Stimulated activated naive CD8-positive, alpha-beta T cell treated with anti-CD3 and anti-CD28 coated beads, Interleukin-15, amount 100 ng/mL, for 72 hours (primary cell): ENCODE measurements around the gene DPH1.
A peak's percentile ranks its signal among the peaks of the same experiment; 100 is the strongest.
"Not testable (repeated sequence)": the region's sequence is repeated elsewhere in the genome, so short reads cannot be mapped to it uniquely, and the experiment has no call there.

ENCODE experiments used
- ATAC-seq: fragments of 150-1000 bp; cut with Tn5 transposase; 2 replicates; pipeline ENCODE4 v1.10.0; 2021; ENCODE audit warnings: mild to moderate bottlenecking, moderate library complexity
- DNase-seq, 2 donors: peaks; one replicate each; pipeline ENCODE4 v3.0.0; 2021 to 2022
- H3K27ac Mint-ChIP-seq, 2 donors: one replicate each; pipeline ENCODE4 v1.8.0; 2022; ENCODE audit warnings: mild to moderate bottlenecking in 2 of 2, mixed read lengths in 2 of 2, moderate library complexity in 2 of 2
- H3K27me3 Mint-ChIP-seq: one replicate; pipeline ENCODE4 v1.8.0; 2022; ENCODE audit warnings: mixed read lengths
- H3K4me1 Mint-ChIP-seq: one replicate; pipeline ENCODE4 v1.8.0; 2022; ENCODE audit warnings: mild to moderate bottlenecking, mixed read lengths
- H3K4me3 Mint-ChIP-seq, 2 donors: one replicate each; pipeline ENCODE4 v1.8.0; 2022; ENCODE audit warnings: mild to moderate bottlenecking in 2 of 2, mixed read lengths in 2 of 2, moderate library complexity in 1 of 2
- H3K9me3 Mint-ChIP-seq, 2 donors: one replicate each; pipeline ENCODE4 v1.8.0; 2022; ENCODE audit warnings: mixed read lengths in 2 of 2

The DPH1 gene

GRCh38 chr17:2029911-2030778, at the start of gene DPH1:
DPH1 (plus strand) TSS chr17:2030153; CDS start chr17:2030170, 17 bp downstream.
- DNase-seq = peak; percentile 84 to 89
- peaks cover 61% of the 10 kb centered on the region for H3K4me1 Mint-ChIP-seq
- H3K4me3 Mint-ChIP-seq = peak within 1 kb of the TSS; percentile 93 to 94
- ATAC-seq = peak; percentile 93
- peak within 1 kb of the TSS; percentile 91 to 96 for H3K27ac Mint-ChIP-seq
- H3K27me3 Mint-ChIP-seq = peaks cover 41% of the 10 kb centered on the region
- H3K9me3 Mint-ChIP-seq = no peaks in the 10 kb centered on the region

DNA sequence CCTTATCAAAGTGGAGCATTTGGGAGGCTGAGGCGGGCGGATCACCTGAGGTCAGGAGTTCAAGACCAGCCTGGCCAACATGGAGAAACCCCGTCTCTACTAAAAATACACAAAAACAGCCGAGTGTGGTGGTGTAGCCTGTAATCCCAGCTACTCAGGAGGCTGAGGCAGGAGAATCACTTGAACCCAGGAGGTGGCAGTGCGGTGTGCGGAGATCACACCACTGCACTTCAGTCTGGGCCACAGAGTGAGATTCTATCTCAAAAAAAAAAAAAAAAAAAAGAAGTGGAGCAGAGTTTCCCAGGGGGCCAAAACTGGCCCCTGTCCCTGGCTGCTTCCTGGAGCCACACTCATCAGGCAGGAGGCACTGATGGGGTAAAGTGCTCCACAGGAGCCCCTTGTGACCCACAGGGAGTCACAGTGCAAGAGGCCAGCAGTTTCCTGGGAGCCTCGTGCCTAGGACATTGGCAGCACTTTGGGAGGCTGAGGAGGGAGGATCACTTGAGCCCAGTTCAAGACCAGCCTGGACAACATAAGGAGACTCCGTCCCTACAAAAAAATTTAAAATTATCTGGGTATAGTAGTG, 49.2 kb upstream of the DPH1 start:
- Mint-ChIP-seq H3K9me3 (no peaks in the 10 kb centered on the region), H3K4me3 (no peak overlapping the region), H3K27me3 (peaks cover 20% of the 10 kb centered on the region), H3K4me1 (peaks cover 20% of the 10 kb centered on the region), H3K27ac (no peak overlapping the region)
- no peak for DNase-seq
- ATAC-seq = no peak

- peak overlapping the region in 1 of 2 donors; percentile 48 for H3K27ac Mint-ChIP-seq
- H3K9me3 Mint-ChIP-seq, H3K4me1 Mint-ChIP-seq, DNase-seq, H3K27me3 Mint-ChIP-seq, ATAC-seq, H3K4me3 Mint-ChIP-seq: not testable (repeated sequence)
Measured at GRCh38 chr17:1982793-1983366, 47.1 kb upstream of the DPH1 start.

DNA sequence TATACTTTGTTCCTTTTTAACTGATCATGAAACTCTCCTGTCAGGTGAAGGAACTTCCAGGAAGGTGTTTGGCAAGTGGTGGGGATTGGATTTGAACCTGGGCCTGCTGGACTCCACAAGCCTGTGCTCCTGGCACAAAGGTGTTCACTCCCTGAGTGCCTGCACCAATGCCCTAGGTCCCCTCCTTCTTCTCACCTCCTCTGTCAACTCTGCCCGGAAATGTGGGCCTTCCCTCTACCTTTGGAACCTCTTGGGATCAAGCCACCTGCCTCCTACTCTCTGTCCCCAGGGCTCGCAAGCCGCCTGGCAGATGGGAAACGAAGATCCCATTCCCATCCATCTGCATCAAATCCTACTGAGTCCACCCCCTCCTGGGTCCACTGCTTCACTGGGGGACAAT, 44.9 kb upstream of the DPH1 start:
- DNase-seq = no peak
- H3K27me3 Mint-ChIP-seq = no peaks in the 10 kb centered on the region
- no peaks in the 10 kb centered on the region for H3K9me3 Mint-ChIP-seq
- no peak overlapping the region for H3K27ac Mint-ChIP-seq
- H3K4me1 Mint-ChIP-seq = no peaks in the 10 kb centered on the region
- H3K4me3 Mint-ChIP-seq = no peak overlapping the region
- ATAC-seq = no peak

DNA sequence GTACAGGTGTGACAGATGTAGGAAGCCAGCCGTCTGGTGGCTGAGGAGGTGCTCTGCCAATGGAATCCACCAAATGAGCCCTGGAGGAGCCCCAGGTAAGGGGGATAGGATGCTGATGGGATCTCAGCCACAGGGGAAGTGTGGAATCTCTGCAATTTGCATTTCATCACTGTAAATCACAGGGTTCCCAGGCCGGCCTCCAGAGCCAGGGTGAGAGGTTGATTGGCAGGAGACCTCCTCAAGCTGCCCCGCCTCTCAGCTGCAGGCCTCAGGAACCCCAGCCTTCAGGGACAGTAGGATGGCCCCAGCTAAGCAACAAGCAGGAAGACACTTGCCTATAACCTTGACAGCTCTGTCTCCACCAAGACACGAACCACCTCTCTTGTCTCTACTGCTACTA, 44.3 kb upstream of the DPH1 start:
- Mint-ChIP-seq H3K27ac (no peak overlapping the region), H3K9me3 (no peaks in the 10 kb centered on the region)

DNA sequence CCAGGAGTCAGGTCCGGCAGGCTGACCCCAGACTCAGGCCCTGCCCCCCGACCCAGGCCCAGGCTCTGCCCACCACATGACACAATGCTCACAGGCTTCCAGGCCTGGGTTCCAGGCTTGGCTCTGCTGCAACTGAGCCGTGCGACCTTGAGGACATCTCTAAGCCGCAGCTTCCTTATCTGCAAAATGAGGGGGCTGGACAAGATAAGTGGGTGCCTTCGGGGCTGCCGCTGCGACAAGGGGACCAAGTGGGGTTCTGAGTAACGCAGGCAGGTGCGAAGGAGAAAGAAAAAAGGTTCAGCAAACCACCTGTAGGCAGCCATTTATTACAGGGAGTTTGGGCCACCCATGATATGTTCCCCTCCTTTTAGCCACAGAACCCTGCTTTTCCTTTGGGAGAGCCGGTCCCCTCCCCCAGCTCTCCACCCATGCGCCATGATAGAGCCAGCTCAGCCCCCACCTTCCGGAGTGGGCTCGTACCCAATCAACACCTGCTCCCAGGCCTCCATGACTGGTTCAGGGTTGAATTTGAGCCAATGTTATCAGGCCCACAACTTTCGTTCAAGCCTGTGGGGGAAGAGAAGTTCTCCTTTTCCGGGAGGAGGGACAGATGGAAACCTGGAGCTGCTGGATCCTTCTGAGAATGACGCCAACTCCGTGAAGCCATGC, 43.0 kb upstream of the DPH1 start:
- Mint-ChIP-seq H3K4me3 (no peak overlapping the region), H3K9me3 (no peaks in the 10 kb centered on the region), H3K27me3 (no peaks in the 10 kb centered on the region), H3K4me1 (no peaks in the 10 kb centered on the region), H3K27ac (no peak overlapping the region)
- DNase-seq (no peak), ATAC-seq (no peak)

More for the DNA sequence above, 44.3 kb upstream of the DPH1 start:
- DNase-seq (no peak), ATAC-seq (no peak)
- Mint-ChIP-seq H3K4me1 (no peaks in the 10 kb centered on the region), H3K27me3 (no peaks in the 10 kb centered on the region), H3K4me3 (no peak overlapping the region)

- H3K4me1 Mint-ChIP-seq = no peaks in the 10 kb centered on the region
- H3K27me3 Mint-ChIP-seq = no peaks in the 10 kb centered on the region
- no peaks in the 10 kb centered on the region for H3K9me3 Mint-ChIP-seq
- H3K27ac Mint-ChIP-seq = no peak overlapping the region
- no peak overlapping the region for H3K4me3 Mint-ChIP-seq
- ATAC-seq = no peak
- no peak for DNase-seq
Measured at GRCh38 chr17:1989135-1989534, 40.8 kb upstream of the DPH1 start.

- Mint-ChIP-seq H3K27me3 (peaks cover 22% of the 10 kb centered on the region), H3K4me1 (no peaks in the 10 kb centered on the region), H3K4me3 (no peak overlapping the region), H3K27ac (no peak overlapping the region), H3K9me3 (no peaks in the 10 kb centered on the region)
- ATAC-seq = no peak
- DNase-seq = no peak
Measured at GRCh38 chr17:1992541-1992940, 37.4 kb upstream of the DPH1 start.

- peaks cover 10% of the 10 kb centered on the region for H3K4me1 Mint-ChIP-seq
- H3K27me3 Mint-ChIP-seq = peaks cover 36% of the 10 kb centered on the region
Measured at GRCh38 chr17:1994707-1995106, 35.2 kb upstream of the DPH1 start.

DNA sequence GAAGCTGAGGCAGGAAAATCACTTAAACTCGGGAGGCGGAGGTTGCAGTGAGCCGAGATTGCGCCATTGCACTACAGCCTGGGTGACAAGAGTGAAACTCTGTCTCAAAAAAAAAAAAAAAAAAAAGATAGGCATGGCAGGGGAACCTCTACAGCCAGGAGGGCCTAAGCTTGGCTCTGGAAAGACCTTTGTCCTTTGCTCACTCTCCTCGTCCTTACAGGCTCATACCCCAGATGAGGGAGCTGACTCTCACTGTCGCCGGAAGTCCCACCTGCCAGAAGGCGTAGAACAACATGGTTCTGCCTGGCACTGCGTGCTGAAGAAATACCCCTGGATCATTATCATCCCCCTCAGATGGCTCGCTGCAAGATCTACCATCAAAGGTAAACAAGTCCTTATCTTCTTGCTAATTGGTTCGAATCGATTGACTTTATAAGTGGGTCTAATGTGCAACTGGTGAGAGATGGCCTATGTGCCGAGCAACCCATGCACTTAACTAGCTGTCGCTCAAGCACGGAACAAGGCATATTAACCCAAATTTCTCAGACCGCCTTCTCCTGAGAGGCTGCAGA, 34.5 kb upstream of the DPH1 start:
- no peak overlapping the region for H3K27ac Mint-ChIP-seq
- no peaks in the 10 kb centered on the region for H3K9me3 Mint-ChIP-seq
- DNase-seq = no peak
- H3K27me3 Mint-ChIP-seq = peaks cover 43% of the 10 kb centered on the region
- no peak for ATAC-seq
- no peak overlapping the region for H3K4me3 Mint-ChIP-seq
- H3K4me1 Mint-ChIP-seq = peaks cover 10% of the 10 kb centered on the region

More at GRCh38 chr17:1994707-1995106, 35.2 kb upstream of the DPH1 start:
- no peak overlapping the region for H3K27ac Mint-ChIP-seq
- no peaks in the 10 kb centered on the region for H3K9me3 Mint-ChIP-seq
- DNase-seq (no peak), ATAC-seq (no peak)
- H3K4me3 Mint-ChIP-seq = no peak overlapping the region

DNA sequence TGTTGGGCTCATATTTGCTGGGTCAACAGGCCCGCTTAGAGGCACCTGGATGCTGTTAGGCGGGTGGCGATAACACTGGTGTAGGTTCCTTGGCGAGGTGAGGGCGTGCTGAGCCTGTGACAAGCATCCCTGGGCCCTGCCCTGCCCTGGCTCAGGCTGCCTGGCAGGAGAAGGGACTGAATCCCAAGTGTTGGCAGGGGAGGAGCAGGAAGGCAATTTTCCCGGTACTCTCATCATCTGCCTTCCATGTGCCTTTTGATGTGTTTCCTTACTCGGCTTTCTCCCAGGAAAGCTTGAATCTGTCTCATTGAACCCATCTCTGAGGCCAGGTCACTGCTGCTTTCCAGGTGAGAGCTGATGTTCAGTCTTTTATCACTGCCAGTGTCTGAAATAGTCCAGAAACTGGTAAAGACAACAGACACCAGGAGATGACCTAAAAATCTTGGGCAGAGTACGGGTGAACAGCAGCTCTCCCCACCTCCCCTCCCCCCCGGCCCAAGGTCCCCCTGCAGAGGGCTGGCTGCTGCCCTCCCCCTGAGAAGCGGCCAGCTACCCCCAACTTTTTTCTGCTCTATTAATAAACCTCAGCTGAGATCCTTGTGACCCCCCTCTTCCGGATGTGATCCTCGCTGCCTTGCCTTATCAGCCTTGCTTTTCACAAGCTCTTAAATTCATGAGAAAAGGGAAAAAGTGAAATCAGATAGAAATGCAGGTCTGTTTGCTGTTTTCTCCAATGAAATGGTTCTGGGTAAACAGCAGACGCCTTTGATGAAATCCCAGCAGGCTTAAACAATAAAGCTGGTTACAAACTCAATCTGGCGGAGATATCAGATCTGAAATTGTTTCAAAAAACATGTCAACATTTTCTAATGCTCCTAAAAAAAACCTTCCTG, 33.8 kb upstream of the DPH1 start:
- DNase-seq = no peak
- H3K4me1 Mint-ChIP-seq = peaks cover 10% of the 10 kb centered on the region
- H3K9me3 Mint-ChIP-seq = no peaks in the 10 kb centered on the region
- ATAC-seq = no peak
- peaks cover 44% of the 10 kb centered on the region for H3K27me3 Mint-ChIP-seq
- no peak overlapping the region for H3K4me3 Mint-ChIP-seq
- no peak overlapping the region for H3K27ac Mint-ChIP-seq

- no peak overlapping the region for H3K27ac Mint-ChIP-seq
- no peak for DNase-seq
- H3K4me3 Mint-ChIP-seq = no peak overlapping the region
- no peak for ATAC-seq
- no peaks in the 10 kb centered on the region for H3K9me3 Mint-ChIP-seq
- peaks cover 44% of the 10 kb centered on the region for H3K27me3 Mint-ChIP-seq
- H3K4me1 Mint-ChIP-seq = peaks cover 10% of the 10 kb centered on the region
Measured at GRCh38 chr17:1996800-1997288, 33.1 kb upstream of the DPH1 start.

DNA sequence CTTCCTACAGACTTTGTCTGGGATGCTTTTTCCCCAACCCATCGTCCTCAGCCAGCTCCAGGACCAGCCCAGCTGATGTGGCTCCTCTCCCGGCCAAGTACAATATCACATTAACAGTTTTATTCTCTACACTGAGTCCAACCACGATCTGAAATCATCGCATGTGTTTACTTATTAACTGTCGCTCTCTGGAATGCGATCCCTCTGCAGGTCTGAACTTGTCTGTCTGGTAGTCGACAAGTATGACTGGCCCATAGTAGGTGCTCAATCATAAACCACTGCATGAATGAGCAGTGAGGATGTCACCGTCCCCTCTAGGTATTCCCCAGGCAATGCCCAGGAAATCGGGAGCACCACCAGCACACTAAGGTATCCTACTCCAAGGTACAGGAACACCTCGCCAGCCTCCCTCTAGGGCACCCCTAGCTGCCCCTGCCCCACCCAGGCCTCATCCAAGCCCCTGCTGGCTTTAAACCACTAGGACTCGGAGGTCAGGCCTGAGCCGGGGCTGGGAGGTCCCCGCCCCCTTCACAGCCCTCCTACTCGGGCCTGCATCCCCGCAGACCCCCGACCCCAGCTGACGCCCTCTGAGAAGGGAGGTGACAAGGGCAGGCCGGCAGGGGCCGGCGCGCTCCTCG, 32.5 kb upstream of the DPH1 start:
- DNase-seq = no peak
- H3K4me1 Mint-ChIP-seq = peaks cover 10% of the 10 kb centered on the region
- no peak overlapping the region for H3K4me3 Mint-ChIP-seq
- H3K27ac Mint-ChIP-seq = no peak overlapping the region
- H3K27me3 Mint-ChIP-seq = peaks cover 44% of the 10 kb centered on the region
- ATAC-seq = no peak
- H3K9me3 Mint-ChIP-seq = no peaks in the 10 kb centered on the region
